ENCODE data around the gene NAV3.

DNA sequence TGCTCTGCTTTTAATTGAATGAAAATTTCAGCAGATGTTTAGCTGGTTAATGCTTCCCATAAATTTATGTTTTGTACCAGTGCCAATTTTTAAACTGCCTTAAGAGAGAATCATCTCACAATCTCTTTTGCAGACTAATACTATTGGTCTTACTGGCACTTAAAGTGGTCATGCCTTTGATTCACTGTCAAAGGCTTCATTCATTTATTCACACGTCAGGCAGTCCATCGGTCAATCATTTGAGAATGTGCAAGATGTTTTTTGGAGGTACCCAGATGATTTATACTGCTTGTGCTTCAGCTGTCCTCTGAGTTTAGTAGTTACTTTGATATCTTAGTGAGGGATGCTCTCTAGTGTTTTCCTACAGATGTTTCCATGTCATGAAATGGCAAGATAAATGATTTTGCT is 83.4 kb downstream of the NAV3 start:
- TF ChIP-seq, protein P1, sequence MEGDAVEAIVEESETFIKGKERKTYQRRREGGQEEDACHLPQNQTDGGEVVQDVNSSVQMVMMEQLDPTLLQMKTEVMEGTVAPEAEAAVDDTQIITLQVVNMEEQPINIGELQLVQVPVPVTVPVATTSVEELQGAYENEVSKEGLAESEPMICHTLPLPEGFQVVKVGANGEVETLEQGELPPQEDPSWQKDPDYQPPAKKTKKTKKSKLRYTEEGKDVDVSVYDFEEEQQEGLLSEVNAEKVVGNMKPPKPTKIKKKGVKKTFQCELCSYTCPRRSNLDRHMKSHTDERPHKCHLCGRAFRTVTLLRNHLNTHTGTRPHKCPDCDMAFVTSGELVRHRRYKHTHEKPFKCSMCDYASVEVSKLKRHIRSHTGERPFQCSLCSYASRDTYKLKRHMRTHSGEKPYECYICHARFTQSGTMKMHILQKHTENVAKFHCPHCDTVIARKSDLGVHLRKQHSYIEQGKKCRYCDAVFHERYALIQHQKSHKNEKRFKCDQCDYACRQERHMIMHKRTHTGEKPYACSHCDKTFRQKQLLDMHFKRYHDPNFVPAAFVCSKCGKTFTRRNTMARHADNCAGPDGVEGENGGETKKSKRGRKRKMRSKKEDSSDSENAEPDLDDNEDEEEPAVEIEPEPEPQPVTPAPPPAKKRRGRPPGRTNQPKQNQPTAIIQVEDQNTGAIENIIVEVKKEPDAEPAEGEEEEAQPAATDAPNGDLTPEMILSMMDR (IDR thresholded peaks at IDR 0.05; ENCODE audit: low read depth, low read length, poor library complexity, severe bottlenecking) = no peak
- no peak for TF ChIP-seq EZH2phosphoT487 (IDR thresholded peaks at IDR 0.05; ENCODE audit: borderline replicate concordance, low read length)
